CD4-positive, alpha-beta T cell treated with Interleukin-12 subunit alpha and Interleukin-12 subunit beta, for 1 hour (primary cell): ENCODE measurements around the gene CFAP161.
"Not testable (repeated sequence)": the region's sequence is repeated elsewhere in the genome, so short reads cannot be mapped to it uniquely, and the experiment has no call there.

Experiments used
- DNase-seq: peaks from one replicate; pipeline ENCODE4 v3.0.0-alpha.2; 2020

CFAP161 gene

GRCh38 chr15:81108427-81108826, 25.6 kb upstream of the CFAP161 start:
- DNase-seq: peak; percentile 24

DNA sequence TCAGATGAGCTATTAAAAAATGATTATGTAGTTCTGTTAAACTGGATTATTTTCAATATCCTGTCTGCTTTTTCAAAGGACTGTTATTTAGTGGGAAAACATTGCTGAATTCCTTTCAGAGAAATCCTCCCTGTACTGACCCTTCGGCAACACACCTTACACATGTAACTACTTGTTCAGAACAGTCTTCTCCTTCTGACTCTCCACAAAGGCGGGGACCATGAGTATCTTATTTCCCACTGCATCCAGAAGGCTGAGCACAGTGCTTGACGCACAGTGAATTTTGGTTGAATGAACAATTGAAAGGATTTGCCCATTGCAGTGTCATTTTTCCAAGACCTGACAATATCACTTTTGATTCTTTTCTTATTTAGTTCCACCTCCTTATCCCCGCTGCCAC, 23.1 kb upstream of the CFAP161 start:
- no peak for DNase-seq

DNA sequence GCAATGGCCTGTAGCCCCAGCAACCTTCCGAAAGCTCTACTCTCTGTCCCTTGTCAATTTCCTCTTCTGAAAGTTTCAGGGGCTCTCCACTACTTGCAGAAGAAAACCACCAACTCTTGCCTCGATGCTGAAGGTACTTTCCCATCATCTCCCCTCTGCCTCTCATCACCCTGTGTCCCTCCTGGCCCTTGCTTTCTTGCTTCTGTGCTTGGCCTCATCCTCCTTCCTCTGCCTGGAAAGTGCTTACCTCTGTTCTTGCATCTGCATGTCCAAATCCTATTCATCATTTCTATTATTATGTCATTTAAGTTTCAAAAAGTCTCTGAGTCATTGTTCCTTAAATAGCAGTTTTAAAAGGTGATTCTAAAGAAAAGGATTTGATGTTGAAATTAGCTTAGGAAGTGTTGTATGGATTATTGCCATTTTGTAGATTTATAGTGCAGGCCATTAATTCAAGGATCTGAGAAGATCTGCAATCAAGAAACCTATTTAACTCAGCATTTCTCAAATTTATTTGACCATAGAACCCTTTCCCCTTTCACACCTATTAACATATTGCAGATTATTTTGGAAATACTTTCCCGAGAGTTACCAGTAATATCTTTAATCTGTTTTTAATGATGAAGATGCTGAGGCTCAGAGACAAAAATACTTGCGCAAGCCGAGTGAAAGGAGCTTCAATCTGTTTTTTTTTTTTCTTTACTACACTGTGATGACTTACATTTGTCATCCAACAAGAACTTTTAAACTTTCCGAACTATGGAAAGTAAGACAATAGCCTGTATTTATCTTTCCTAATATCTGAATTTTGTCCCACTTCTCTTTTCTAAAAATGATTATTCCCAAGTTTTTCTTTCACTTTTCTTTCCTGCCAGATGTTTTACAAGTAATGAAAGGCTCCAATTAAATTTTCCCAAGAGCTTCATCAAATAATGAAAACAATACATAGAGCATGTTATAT, 22.3 kb upstream of the CFAP161 start:
- no peak for DNase-seq

- DNase-seq: no peak
Observed at GRCh38 chr15:81113204-81113657, 20.8 kb upstream of the CFAP161 start.

DNA sequence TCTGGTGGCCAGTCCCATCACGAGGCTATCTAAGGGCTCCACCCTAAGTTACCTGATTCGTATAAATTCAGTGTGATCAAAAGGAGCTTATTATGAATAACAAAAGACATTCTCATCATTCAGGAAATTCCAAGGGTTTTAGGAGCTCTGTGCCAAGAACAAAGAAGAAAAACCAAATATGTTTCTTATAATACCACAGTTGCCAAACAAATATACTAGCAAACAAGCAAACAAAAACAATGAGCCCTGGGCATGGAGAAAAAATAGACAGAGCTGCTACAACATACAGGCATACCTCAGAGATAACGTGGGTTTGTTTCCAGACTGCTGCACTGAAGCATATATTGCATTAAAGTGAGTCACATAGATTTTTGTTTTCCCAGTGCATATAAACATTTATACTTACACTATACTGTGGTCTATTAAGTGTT, 20.2 kb upstream of the CFAP161 start:
- DNase-seq: no peak

GRCh38 chr15:81115054-81115939, 18.8 kb upstream of the CFAP161 start:
- no peak for DNase-seq

DNA sequence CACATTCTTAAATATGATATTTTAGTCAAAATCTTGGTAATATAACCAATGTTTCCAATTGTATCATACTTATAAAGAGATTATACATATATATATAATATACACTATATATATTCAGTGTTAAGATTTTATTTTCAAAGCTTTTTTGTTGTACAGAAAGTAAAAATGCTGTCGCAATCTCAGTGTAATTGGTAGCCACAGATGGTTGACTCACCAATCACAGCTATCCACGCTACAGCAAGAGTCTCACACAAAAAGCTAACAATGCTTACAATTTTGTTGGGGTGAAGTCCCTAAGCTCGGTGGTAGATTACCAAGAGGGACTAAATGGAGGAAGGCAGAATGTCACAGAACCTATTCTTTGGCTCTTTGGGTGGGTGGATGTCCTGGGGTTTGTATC, 16.9 kb upstream of the CFAP161 start:
- no peak for DNase-seq

- DNase-seq: no peak
Observed at GRCh38 chr15:81117581-81117980, 16.5 kb upstream of the CFAP161 start.

DNA sequence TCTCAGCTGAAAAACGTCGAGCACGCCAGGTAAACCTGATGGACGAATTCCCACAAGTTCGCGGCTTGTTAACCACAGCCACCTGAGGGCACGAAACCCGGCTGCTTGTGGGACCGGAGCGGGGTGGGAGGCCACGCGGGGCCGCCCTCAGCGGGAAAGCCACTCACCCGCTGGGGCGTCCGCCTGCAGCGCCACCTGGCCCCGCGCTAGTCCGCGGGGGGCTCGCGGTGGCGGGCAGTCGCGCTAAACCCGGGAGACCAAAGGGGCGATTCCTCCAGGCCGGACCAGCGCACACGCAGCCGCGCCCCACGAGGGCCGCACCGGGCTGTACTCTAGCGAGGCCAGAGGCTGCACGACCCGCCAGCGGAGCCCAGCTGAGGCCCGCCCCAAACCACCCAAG, 15.7 kb upstream of the CFAP161 start:
- no peak for DNase-seq

DNA sequence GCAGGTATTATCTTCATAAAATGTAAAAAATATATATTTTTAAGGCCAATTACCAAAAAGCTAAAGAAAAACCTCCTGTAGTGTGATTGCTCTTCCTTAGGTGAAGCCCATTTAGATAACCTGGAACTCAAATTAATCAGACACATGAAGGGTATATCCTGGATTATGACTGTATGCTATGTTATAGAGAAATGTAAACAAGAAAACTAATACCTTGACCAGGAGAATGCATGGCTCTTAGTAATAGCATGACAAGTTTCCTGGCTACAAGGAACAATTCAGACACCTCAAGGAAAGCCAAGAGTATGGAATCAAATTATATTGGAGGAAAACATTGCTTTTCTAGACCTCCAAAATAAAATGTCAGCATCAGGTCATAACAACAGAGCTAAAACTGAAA, 14.0 kb upstream of the CFAP161 start:
- DNase-seq: no peak

- DNase-seq: no peak
Observed at GRCh38 chr15:81126892-81127291, 7.2 kb upstream of the CFAP161 start.

DNA sequence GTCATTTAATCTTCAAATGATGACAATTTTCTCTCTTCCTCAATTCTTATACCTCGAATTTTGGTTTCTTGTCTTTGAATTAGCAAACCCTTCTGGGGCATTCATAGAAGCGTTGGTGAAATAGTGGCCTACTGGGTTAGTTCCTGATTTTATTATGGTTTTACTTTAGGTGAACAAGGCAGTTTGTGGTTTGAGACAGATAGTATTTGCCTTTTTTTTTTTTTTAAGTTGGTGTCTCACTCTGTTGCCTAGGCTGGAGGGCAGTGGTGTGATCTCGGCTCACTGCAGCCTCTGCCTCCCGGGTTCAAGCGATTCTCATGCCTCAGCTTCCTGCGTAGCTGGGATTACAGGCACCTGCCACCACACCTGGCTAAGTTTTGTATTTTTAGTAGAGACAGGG, 7.4 kb downstream of the CFAP161 start:
- DNase-seq: not testable (repeated sequence)

DNA sequence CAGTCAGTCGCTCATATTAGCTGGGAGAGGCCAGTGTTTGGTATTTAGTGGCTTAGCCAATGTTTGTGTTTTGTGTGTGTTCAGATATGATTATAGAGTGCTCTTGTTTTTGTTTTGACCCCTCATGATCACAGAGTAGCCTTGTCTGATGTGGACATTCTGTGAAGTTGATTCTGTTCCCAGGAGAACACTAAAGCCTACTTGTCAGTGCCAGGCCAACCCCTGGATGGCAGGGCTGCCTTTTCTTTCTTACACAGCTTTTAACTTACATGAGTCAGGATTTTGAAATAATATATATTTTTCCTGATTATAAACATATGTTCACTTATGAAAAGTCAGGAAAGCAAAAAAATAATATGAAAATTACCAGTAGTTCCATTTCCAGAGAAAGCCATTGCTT, 11.9 kb downstream of the CFAP161 start:
- no peak for DNase-seq

GRCh38 chr15:81146466-81146865, 12.4 kb downstream of the CFAP161 start:
- no peak for DNase-seq

- DNase-seq: no peak
Observed at GRCh38 chr15:81151389-81151788, 17.3 kb downstream of the CFAP161 start.

DNA sequence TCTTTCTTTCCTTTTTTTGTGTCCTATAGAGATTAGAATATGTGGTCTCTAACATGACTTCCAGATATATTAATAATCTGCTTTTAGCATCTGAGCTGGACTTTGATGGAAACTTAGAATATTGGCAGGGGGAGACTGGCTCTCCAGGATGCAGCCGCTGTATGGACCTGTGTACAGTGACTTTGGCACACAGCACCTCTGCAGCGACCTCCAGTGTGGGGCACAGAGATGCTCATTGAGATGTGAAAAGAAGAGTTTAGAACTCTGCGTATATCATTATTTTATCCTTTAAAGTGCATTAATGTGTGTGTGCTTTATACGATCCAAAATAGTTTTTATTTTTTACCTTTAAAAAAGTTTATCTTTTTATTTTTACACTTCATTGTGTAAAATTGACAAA, 18.3 kb downstream of the CFAP161 start:
- no peak for DNase-seq

- DNase-seq: no peak
Observed at GRCh38 chr15:81152799-81153198, 18.7 kb downstream of the CFAP161 start.

GRCh38 chr15:81155375-81156218, 21.5 kb downstream of the CFAP161 start:
- DNase-seq: peak; percentile 29

DNA sequence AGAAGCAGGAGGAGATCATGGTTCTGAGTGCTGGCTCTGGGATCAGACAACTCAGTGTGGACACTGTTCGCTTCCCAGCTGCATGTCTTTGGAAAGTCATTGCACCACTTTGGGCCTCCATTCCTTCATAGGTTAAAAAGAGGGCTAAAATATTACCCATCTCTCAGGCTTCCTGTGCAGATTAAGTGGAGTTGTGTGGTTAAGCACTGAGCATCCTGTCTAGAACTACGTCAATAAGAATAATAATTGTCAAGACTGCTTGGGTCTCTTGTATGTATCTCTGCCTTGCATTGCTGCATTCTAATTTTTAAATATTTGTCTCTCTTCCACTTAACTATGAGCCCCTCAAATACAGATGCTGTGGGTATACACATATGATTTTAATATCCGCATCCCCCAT, 22.3 kb downstream of the CFAP161 start:
- no peak for DNase-seq

DNA sequence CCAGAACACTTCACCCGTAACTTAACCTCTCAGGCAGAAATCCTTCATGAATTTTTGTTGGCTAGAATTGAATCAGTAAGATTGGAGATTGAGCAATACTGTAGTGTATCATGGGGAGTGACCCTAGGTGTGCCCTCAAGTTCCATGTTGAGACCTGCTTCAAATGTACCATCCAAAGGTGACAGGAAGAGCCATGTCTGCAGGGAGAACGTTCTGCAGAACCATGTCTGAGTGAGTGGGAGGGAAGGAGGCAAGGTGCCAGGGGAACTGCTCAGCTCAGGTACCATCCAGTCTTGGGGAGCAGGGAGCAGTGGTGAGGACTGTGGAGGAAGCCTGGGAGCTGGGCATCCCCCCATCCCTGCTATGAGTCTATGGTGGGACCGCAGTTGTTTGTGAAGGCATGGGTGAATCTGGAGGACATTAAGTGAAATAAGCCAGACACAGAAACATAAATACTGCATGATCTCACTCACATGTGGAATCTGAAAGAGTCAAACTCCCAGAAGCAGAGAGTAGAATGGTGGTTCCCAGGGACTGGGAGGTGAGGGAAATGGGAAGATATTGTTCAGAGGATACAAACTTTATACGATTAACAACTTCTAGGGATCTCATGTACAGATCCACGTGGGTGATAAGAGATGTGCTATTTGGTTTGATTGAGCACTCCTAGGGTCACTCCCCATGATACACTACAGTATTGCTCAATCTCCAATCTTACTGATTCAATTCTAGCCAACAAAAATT, 23.3 kb downstream of the CFAP161 start:
- no peak for DNase-seq

DNA sequence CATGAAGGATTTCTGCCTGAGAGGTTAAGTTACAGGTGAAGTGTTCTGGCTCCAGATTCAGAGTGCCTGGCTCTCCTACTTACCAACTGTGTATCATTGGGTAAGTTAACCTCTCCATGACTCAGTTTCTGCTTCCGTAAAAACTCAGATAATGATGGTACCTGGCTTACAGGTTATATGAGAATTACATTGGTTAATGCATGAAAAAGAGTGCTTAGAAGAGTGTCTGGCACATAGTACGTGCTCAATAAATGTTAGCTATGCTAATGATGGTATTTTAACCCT, 23.8 kb downstream of the CFAP161 start:
- no peak for DNase-seq

GRCh38 chr15:81158561-81158960, 24.5 kb downstream of the CFAP161 start:
- not testable (repeated sequence) for DNase-seq
